GF-D8 (cell line): ENCODE data around the gene BPHL.
"Not testable (repeated sequence)": the region's sequence is repeated elsewhere in the genome, so short reads cannot be mapped to it uniquely, and the experiment has no call there.

Experiments used
- DNase-seq: peaks from one replicate; lab custom pipeline; 2025; lab: John Stamatoyannopoulos, UW

Gene BPHL

GRCh38 chr6:3179945-3180344, 61.4 kb downstream of the BPHL start:
- DNase-seq = not testable (repeated sequence)

- no peak for DNase-seq
These were observed 62.6 kb downstream of the BPHL start for GRCh38 chr6:3181105-3181504.

- no peak for DNase-seq
These were observed 64.6 kb downstream of the BPHL start for GRCh38 chr6:3183066-3183465.

GRCh38 chr6:3186974-3187382, 68.5 kb downstream of the BPHL start:
- no peak for DNase-seq

- DNase-seq = no peak
These were observed 69.8 kb downstream of the BPHL start for GRCh38 chr6:3188262-3188661.

GRCh38 chr6:3189192-3189591, 70.7 kb downstream of the BPHL start:
- DNase-seq = not testable (repeated sequence)

- DNase-seq = no peak
These were observed 71.5 kb downstream of the BPHL start for GRCh38 chr6:3190056-3190455.

- DNase-seq = no peak
These were observed 72.3 kb downstream of the BPHL start for GRCh38 chr6:3190779-3191178.

- no peak for DNase-seq
These were observed 74.8 kb downstream of the BPHL start for GRCh38 chr6:3193102-3193849.

- no peak for DNase-seq
These were observed 76.3 kb downstream of the BPHL start for GRCh38 chr6:3194535-3195419.

- DNase-seq = no peak
These were observed 76.8 kb downstream of the BPHL start for GRCh38 chr6:3195420-3195694.

GRCh38 chr6:3195695-3196497, 77.4 kb downstream of the BPHL start:
- no peak for DNase-seq

GRCh38 chr6:3196770-3197169, 78.3 kb downstream of the BPHL start:
- no peak for DNase-seq

- DNase-seq = not testable (repeated sequence)
These were observed 79.2 kb downstream of the BPHL start for GRCh38 chr6:3197734-3198133.

GRCh38 chr6:3199382-3199781, 80.9 kb downstream of the BPHL start:
- DNase-seq = no peak

GRCh38 chr6:3200682-3201081, 82.2 kb downstream of the BPHL start:
- DNase-seq = no peak

GRCh38 chr6:3201388-3201787, 82.9 kb downstream of the BPHL start:
- DNase-seq = no peak
